Dedifferentiated amniotic fluid mesenchymal stem cell (primary cell): ENCODE measurements around the gene ZFP36L2.

ENCODE experiments used
- DNase-seq: peaks from one replicate; pipeline ENCODE4 v3.0.0-alpha.2; 2016; ENCODE audit errors: extremely low spot score

The ZFP36L2 gene

DNA sequence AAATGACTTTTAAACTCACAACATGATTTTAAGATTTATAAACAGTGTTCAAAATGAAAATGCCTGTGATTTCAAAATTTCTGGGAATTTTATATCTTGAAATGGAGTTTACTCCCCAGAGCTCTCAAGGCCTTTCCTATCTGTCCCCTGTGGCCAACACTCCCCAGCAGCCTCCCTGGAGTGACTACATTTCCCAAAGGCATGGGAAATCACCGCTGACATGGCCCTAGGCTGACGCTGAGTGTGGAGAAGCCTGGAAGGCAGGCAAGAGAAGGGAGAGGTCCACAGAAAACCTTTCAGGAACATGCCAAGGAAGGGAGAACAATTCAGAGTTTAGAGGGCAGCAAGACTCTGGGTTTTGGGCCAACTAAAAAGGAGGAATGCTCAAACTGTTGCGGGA, 20.2 kb upstream of the ZFP36L2 start:
- no peak for DNase-seq

GRCh38 chr2:43241558-43241957, 15.2 kb upstream of the ZFP36L2 start:
- DNase-seq = no peak

GRCh38 chr2:43240766-43241150, 14.4 kb upstream of the ZFP36L2 start:
- DNase-seq = no peak

DNA sequence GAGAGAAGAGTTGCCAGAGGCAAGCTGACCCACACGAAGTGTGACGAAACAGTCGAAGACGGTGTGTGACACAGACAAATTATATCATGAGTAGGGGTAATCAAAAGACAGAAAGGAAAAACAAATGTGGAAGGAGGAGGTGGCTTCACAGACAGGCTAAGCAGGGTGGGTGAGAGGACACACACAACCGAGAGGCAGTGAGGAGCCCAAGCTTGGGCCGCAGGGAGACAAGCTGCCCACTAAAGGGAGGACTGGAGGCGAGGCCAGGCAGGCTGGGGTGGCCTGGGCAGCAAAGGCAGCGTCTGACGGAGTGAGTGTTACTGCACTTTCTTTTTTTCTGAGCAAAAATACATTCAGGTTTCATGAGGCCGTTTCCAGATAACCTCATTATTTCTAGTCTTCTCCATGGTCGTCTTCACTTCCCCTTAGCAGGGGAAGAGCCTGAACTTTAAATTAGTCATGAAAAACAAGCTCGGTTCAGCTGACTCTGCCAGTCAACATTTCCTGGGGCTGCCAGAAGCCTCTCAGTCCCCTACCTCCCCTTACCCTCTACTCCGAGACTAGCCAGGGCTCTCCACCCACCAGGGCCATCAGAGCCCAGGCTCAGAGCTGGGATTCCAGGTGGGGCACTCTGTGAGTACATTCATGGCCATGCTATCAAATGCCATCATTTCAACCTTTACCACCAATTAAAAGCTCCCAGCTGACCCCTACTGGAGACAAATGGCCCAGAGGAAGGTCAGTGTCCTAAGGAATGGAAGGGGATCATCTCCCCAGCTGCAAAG, 13.8 kb upstream of the ZFP36L2 start:
- DNase-seq = no peak

- no peak for DNase-seq
Measured at GRCh38 chr2:43238813-43239212, 12.4 kb upstream of the ZFP36L2 start.

DNA sequence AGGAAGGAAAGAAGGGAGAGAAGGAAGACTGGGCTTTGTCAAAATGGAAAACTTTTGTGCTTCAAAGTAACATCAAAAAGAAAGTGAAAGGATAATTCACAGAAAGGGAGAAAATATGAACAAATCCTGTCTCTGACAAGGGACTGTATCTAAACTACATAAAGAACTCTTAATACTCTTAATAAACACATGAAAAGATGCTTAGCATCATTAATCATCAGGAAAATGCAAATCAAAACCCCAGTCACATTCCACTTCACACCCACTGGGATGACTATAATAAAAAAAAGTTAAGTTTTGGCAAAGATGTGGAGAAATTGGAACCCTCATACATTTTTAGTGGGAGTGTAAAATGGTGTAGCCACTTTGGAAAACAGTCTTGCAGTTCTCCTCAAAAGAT, 11.8 kb upstream of the ZFP36L2 start:
- no peak for DNase-seq

- DNase-seq = no peak
Measured at GRCh38 chr2:43233218-43234212, 7.1 kb upstream of the ZFP36L2 start.

DNA sequence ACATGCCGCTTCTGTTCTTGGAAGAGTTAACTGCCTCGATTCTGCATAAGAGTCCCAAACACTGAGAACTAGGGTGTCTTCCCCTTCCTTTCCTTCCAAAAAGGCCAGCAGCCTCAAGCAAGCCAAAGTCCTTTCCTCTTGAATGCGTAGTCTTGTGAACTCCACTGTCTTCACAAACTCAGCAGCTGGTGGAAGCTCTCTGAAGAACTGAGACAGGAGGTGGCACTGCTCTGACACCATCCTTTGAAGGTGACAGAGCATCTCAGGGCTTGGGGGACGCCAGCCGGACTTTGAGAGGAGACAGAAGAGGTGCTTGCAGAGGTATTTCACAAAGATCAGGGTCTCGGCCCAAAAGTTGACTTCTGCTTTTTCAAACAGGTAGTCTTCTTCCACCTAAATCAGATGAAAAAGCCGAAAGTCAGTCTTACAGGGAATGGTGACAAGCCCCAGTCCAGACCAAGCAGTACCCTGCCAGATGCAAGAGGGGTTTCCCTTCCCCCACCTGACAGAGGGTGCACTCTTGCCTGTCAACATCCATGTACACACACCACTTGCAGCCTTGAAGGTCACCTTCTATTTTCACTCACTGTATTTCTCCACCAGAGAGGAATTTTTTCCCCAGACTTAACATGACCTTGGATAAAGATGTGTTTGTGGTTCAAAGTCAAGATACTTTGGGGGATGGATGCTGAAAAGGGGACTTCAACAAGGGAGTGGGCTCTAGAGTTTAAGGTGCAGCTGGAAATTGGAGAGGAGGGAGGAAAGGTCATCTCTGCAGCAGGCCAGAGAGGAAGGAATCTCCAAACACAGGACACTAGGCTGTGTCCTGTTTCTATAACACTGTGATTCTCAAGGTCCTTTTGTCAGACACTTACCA, 4.8 kb upstream of the ZFP36L2 start:
- no peak for DNase-seq

DNA sequence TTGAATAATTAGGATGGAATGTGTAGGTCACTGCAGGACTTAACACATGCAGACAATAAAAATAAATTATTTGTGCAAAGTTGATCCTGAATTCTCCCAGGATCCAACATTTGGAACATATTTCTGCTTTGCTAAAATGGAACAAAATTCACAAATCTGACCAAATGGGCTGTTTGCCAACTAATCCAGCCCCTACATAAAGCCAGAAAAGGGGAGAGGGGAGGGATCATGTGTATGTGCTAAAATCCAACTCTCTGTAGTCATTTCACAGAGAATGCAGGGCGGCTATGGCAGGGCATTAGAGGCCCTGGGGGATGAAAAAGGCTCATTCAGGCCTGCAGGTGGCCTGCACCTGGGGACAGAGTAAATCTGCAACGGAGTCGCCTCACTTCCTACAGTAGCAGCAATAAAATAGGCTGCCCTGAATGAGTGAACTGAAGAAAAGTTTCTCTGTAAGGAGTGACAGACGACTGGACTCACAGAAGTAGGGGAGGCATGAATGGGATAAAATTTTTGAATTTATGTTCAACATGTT, 4.0 kb upstream of the ZFP36L2 start:
- DNase-seq = no peak

GRCh38 chr2:43228756-43229659, 2.6 kb upstream of the ZFP36L2 start:
- DNase-seq = no peak

- DNase-seq = no peak
Measured at GRCh38 chr2:43228321-43228751, 1.9 kb upstream of the ZFP36L2 start.

GRCh38 chr2:43227830-43228281, 1.4 kb upstream of the ZFP36L2 start:
- DNase-seq = no peak

GRCh38 chr2:43226955-43227829, 786 bp upstream of the ZFP36L2 start:
- peak; percentile 67 for DNase-seq

DNA sequence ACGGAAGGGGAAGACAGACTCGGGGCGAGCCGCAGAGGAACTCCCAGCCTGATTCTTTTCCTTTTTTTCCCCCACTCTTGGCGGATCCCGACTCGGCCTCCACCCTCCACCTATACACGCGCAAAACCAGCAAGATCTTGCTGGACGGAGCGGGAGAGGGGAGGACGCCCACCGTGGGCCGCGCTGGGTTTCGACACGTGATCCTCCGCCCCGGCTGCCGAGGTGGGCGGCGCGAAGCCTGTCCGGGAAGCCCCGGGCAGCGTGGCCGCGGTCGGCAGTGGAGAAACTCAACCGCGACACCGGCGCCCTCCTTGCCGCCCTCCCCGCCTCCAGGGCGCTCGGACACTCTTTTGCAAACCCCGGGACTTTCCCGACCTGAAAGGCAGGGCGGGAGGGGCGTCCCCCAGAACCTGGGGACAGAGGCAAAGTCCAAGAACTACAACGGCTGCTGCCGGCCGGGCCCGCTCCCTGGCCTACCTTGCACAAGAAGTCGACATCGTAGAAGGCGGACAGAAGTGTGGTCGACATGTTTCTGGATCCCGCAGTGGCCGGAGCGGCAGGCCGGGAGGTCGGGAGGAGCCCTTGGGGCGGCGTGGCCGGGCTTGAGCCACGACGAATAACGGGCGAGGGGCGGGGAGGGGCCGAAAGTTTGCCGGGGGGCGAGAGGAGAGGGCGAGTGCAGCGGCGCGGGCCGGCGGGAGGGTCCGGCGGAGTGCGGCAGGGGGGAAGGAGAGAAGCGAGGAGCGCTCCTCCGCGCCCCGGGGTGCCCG, 433 bp downstream of the ZFP36L2 start:
- DNase-seq = peak; percentile 36

GRCh38 chr2:43225093-43225787, 1.2 kb downstream of the ZFP36L2 start:
- DNase-seq = peak; percentile 44

DNA sequence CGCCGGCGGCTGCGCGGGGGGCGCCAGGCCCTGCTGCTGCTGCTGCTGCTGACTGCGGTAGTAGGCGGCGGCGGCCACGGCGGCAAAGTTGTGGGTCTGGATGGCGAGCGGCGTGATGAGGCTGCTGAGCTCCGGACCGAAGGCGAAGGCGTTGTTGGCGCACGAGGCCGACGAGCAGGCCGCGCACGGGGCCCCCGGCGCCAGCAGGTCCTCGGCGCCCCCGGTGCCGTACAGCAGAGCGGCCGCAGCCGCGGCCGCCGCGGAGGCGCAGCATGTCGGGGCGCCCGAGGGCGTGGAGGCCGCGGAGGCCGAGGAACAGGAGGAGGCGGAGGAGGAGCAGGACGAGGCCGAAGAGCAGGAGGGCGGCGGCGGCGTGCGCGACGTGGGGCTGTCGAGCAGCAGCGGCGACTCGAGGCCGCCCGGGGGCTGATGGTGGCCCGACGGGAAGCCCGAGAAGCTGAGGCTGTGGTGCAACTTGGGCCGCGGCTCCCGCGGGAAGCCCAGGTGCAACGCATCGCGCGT, 1.8 kb downstream of the ZFP36L2 start:
- DNase-seq = no peak

- peak; percentile 49 for DNase-seq
Measured at GRCh38 chr2:43224131-43224570, 2.3 kb downstream of the ZFP36L2 start.
